Measurements from ENCODE around the gene ZNF304. TPM values are rescaled to one million over a fixed set of nuclear protein-coding genes. Genes with fewer than 3 reads are reported as not detected.
A peak's percentile ranks its signal among the peaks of the same experiment; 100 is the strongest.
"Not testable (repeated sequence)": the region's sequence is repeated elsewhere in the genome, so short reads cannot be mapped to it uniquely, and the experiment has no call there.

ZNF304 gene
- total RNA-seq, 1 donor from 2014 or later: 13.5 TPM

- no peak for DNase-seq
These were observed 11.3 kb downstream of the ZNF304 start for GRCh38 chr19:57362419-57362818.

- DNase-seq: peak; percentile 100
These were observed 12.1 kb downstream of the ZNF304 start, which contains the start of the genes TRAPPC2B and ZNF547 for GRCh38 chr19:57362997-57363687. TSS of gene TRAPPC2B (plus strand) at chr19:57363551. CDS start at chr19:57364834, 1,283 bp downstream. TSS of gene ZNF547 (plus strand) at chr19:57363551. CDS start at chr19:57368556, 5,005 bp downstream.

- peak; percentile 52 for DNase-seq
These were observed 12.7 kb downstream of the ZNF304 start for GRCh38 chr19:57363688-57364181.

- DNase-seq: no peak
These were observed 15.7 kb downstream of the ZNF304 start for GRCh38 chr19:57366776-57367175.

GRCh38 chr19:57374179-57374578 is 23.1 kb downstream of the ZNF304 start:
- no peak for DNase-seq

GRCh38 chr19:57374647-57375046 is 23.6 kb downstream of the ZNF304 start:
- DNase-seq: not testable (repeated sequence)

- no peak for DNase-seq
These were observed 25.1 kb downstream of the ZNF304 start for GRCh38 chr19:57376151-57376550.

- no peak for DNase-seq
These were observed 26.6 kb downstream of the ZNF304 start for GRCh38 chr19:57377498-57378146.

GRCh38 chr19:57380923-57381322 is 29.9 kb downstream of the ZNF304 start:
- DNase-seq: no peak

- DNase-seq: no peak
These were observed 31.9 kb downstream of the ZNF304 start for GRCh38 chr19:57382806-57383488.

GRCh38 chr19:57389194-57389729 is 38.2 kb downstream of the ZNF304 start:
- no peak for DNase-seq

- peak; percentile 99 for DNase-seq
These were observed 38.9 kb downstream of the ZNF304 start, which contains the start of gene ZNF548 for GRCh38 chr19:57389730-57390598. TSS of gene ZNF548 (plus strand) at chr19:57389854. CDS start at chr19:57390100, 246 bp downstream.

GRCh38 chr19:57395710-57396109 is 44.6 kb downstream of the ZNF304 start:
- DNase-seq: no peak

- DNase-seq: no peak
These were observed 47.8 kb downstream of the ZNF304 start for GRCh38 chr19:57398868-57399267.

GRCh38 chr19:57403737-57404563 is 52.9 kb downstream of the ZNF304 start:
- DNase-seq: no peak

- DNase-seq: peak; percentile 67
These were observed 55.5 kb downstream of the ZNF304 start for GRCh38 chr19:57406516-57407123.
